Activated B cell treated with CpG ODN at 0.5 μM for 24 hours (primary cell): ENCODE measurements around the gene NAGLU. TPM values are rescaled to one million over a fixed set of nuclear protein-coding genes. Genes with fewer than 3 reads are reported as not detected.

Experiments
- ATAC-seq: fragments of 200-7000 bp; cut with Tn5 transposase; one replicate; pipeline ENCODE4 v1.10.0; 2021; ENCODE audit warnings: low read depth, mild to moderate bottlenecking, moderate library complexity
- CTCF ChIA-PET: fragments of 350-600 bp; sonication (Branson Sonifier 250); formaldehyde crosslinking; loops from one replicate; lab custom pipeline; 2021; ENCODE audit warnings: antibody characterized with exemption; lab: Charles Lee
- POLR2A ChIA-PET: fragments of 350-600 bp; sonication (Branson Sonifier 250); formaldehyde crosslinking; loops from one replicate; lab custom pipeline; 2021; ENCODE audit warnings: antibody characterized with exemption; lab: Charles Lee
- DNase-seq: peaks from one replicate; pipeline ENCODE4 v3.0.0; 2022
- H3K27ac Mint-ChIP-seq: one replicate; pipeline ENCODE4 v1.8.0; 2020; ENCODE audit warnings: mixed read lengths
- H3K27me3 Mint-ChIP-seq: one replicate; pipeline ENCODE4 v1.8.0; 2021; ENCODE audit warnings: mixed read lengths
- H3K36me3 Mint-ChIP-seq: one replicate; pipeline ENCODE4 v1.8.0; 2021; ENCODE audit warnings: low read depth, mixed read lengths
- H3K4me1 Mint-ChIP-seq: one replicate; pipeline ENCODE4 v1.8.0; 2021; ENCODE audit warnings: mixed read lengths
- H3K4me3 Mint-ChIP-seq: one replicate; pipeline ENCODE4 v1.8.0; 2020; ENCODE audit warnings: mild to moderate bottlenecking, mixed read lengths
- H3K9me3 Mint-ChIP-seq: one replicate; pipeline ENCODE4 v1.8.0; 2020; ENCODE audit warnings: mixed read lengths
- CTCF ChIP-seq: fragments of 200-600 bp; IDR thresholded peaks from one replicate; pipeline ENCODE4 v1.8.0; 2022; ENCODE audit warnings: antibody characterized with exemption, mild to moderate bottlenecking
- intact Hi-C: fragments of 100-400 bp; cut with micrococcal nuclease; formaldehyde crosslinking; loops from one replicate; pipeline ENCODE4 v1.15.1; 2024
- total RNA-seq: library from RNA; stranded (reverse); gene quantifications from 2 replicates; pipeline ENCODE4 v1.2.3, GENCODE V29; 2022

The NAGLU gene
- total RNA-seq, 1 donor from 2014 or later = 33.9 TPM

GRCh38 chr17:42563950-42564349, 27.9 kb downstream of the NAGLU start:
- TF ChIP-seq CTCF = no peak
- POLR2A ChIA-PET = interaction anchor here (0.9 to 4.7 kb wide), 7 partner anchors 9 to 797 kb away, joined by 3 to 23 read pairs (median 6); no protein-coding TSS in a partner anchor
- H3K36me3 Mint-ChIP-seq = peaks cover 43% of the 10 kb centered on the region

GRCh38 chr17:42564815-42565522, 28.9 kb downstream of the NAGLU start:
- no peak for ATAC-seq
- POLR2A ChIA-PET = interaction anchor here (0.6 to 4.7 kb wide), 6 partner anchors 10 to 796 kb away, joined by 4 to 62 read pairs (median 8); partner anchors contain the start of gene PSMC3IP
- peaks cover 45% of the 10 kb centered on the region for H3K4me1 Mint-ChIP-seq
- DNase-seq = no peak
- H3K36me3 Mint-ChIP-seq = peaks cover 54% of the 10 kb centered on the region
- H3K4me3 Mint-ChIP-seq = no peak overlapping the region
- intact Hi-C loops = no loop called here
- CTCF ChIA-PET = interaction anchor here (0.9 to 1.0 kb wide), 2 partner anchors 13 to 14 kb away, joined by 3 read pairs; partner anchors contain the start of gene PSMC3IP
- no peak for TF ChIP-seq CTCF
- no peak overlapping the region for H3K27ac Mint-ChIP-seq
- H3K27me3 Mint-ChIP-seq = no peaks in the 10 kb centered on the region
- no peaks in the 10 kb centered on the region for H3K9me3 Mint-ChIP-seq

More at GRCh38 chr17:42563950-42564349, 27.9 kb downstream of the NAGLU start:
- CTCF ChIA-PET = interaction anchor here (1.0 kb wide), 1 partner anchor 14 kb away, joined by 3 read pairs; the partner anchor contains the start of gene PSMC3IP
- peaks cover 45% of the 10 kb centered on the region for H3K4me1 Mint-ChIP-seq
- H3K27ac Mint-ChIP-seq = peak overlapping the region; percentile 56
- H3K9me3 Mint-ChIP-seq = no peaks in the 10 kb centered on the region
- no peak for DNase-seq
- no peaks in the 10 kb centered on the region for H3K27me3 Mint-ChIP-seq
- intact Hi-C loops = no loop called here
- H3K4me3 Mint-ChIP-seq = peak overlapping the region; percentile 93
- no peak for ATAC-seq

GRCh38 chr17:42565523-42566214, 29.6 kb downstream of the NAGLU start:
- no peak for ATAC-seq
- intact Hi-C loops = no loop called here
- POLR2A ChIA-PET = interaction anchor here (0.6 to 4.7 kb wide), 6 partner anchors 11 to 259 kb away, joined by 5 to 62 read pairs (median 20); partner anchors contain the start of genes BECN1, NAGLU and PSMC3IP
- Mint-ChIP-seq H3K9me3 (no peaks in the 10 kb centered on the region), H3K27me3 (no peaks in the 10 kb centered on the region), H3K4me3 (peak overlapping the region; percentile 98), H3K27ac (no peak overlapping the region), H3K4me1 (peaks cover 44% of the 10 kb centered on the region), H3K36me3 (peaks cover 61% of the 10 kb centered on the region)
- no peak for TF ChIP-seq CTCF
- no peak for DNase-seq
- CTCF ChIA-PET = interaction anchor here (0.9 kb wide), 1 partner anchor 13 kb away, joined by 3 read pairs; no protein-coding TSS in a partner anchor

GRCh38 chr17:42566215-42566882, 30.3 kb downstream of the NAGLU start:
- TF ChIP-seq CTCF = no peak
- CTCF ChIA-PET = no interaction called here
- H3K27me3 Mint-ChIP-seq = no peaks in the 10 kb centered on the region
- peaks cover 67% of the 10 kb centered on the region for H3K36me3 Mint-ChIP-seq
- POLR2A ChIA-PET = interaction anchor here (0.8 to 4.7 kb wide), 11 partner anchors 11 to 749 kb away, joined by 3 to 62 read pairs (median 7); partner anchors contain the start of genes BECN1, NAGLU, PSMC3IP and STAT3
- ATAC-seq = no peak
- intact Hi-C loops = no loop called here
- peak overlapping the region; percentile 98 for H3K4me3 Mint-ChIP-seq
- peak overlapping the region; percentile 95 for H3K27ac Mint-ChIP-seq
- H3K9me3 Mint-ChIP-seq = no peaks in the 10 kb centered on the region
- peaks cover 42% of the 10 kb centered on the region for H3K4me1 Mint-ChIP-seq
- no peak for DNase-seq
